GM23338 (cell line): ENCODE measurements around the gene ZNF644. TPM values are rescaled to one million over a fixed set of nuclear protein-coding genes. Genes with fewer than 3 reads are reported as not detected.
A peak's percentile ranks its signal among the peaks of the same experiment; 100 is the strongest.

Source experiments
- ATAC-seq: fragments of 200-7000 bp; cut with Tn5 transposase; 3 replicates; pipeline ENCODE4 v1.9.1; 2020
- DNase-seq: peaks from one replicate; pipeline ENCODE4 v3.0.0-alpha.2; 2015; ENCODE audit warnings: low spot score
- H2AFZ ChIP-seq: fragments of 200-600 bp; sonication (generic); 2 replicates; pipeline ENCODE4 v1.8.0; 2016; ENCODE audit warnings: antibody characterized with exemption, mild to moderate bottlenecking, moderate library complexity
- H3F3A ChIP-seq: fragments of 200-600 bp; sonication (generic); replicated peaks from 2 replicates; pipeline ENCODE4 v1.8.0; 2017; ENCODE audit warnings: antibody characterized with exemption, mixed run types, low read depth
- H3K27ac ChIP-seq: fragments of 200-600 bp; sonication (generic); 2 replicates; pipeline ENCODE4 v1.6.1; 2016; ENCODE audit warnings: low read depth
- H3K27me3 ChIP-seq: fragments of 200-600 bp; sonication (generic); 2 replicates; pipeline ENCODE4 v1.8.0; 2016; ENCODE audit warnings: mild to moderate bottlenecking, mixed run types, moderate library complexity; ENCODE audit not compliant: insufficient read depth
- H3K36me3 ChIP-seq: fragments of 200-600 bp; sonication (generic); 2 replicates; pipeline ENCODE4 v1.8.0; 2016; ENCODE audit warnings: mild to moderate bottlenecking; ENCODE audit not compliant: insufficient read depth
- H3K4me1 ChIP-seq: fragments of 200-600 bp; sonication (generic); 2 replicates; pipeline ENCODE4 v1.8.0; 2016; ENCODE audit warnings: mild to moderate bottlenecking, moderate library complexity; ENCODE audit not compliant: insufficient read depth
- H3K4me2 ChIP-seq: fragments of 200-600 bp; sonication (generic); 2 replicates; pipeline ENCODE4 v1.7.1; 2017; ENCODE audit warnings: mixed run types
- H3K4me3 ChIP-seq: fragments of 200-600 bp; sonication (generic); 2 replicates; pipeline ENCODE4 v1.6.1; 2016; ENCODE audit warnings: mixed run types
- H3K79me2 ChIP-seq: fragments of 200-600 bp; sonication (generic); replicated peaks from 2 replicates; pipeline ENCODE4 v1.8.0; 2017; ENCODE audit warnings: mild to moderate bottlenecking; ENCODE audit not compliant: insufficient read depth
- H3K9me2 ChIP-seq: fragments of 200-600 bp; sonication (generic); 2 replicates; pipeline ENCODE4 v1.8.0; 2017; ENCODE audit not compliant: insufficient read depth
- H4K20me1 ChIP-seq: fragments of 200-600 bp; sonication (generic); replicated peaks from 2 replicates; pipeline ENCODE4 v1.8.0; 2017; ENCODE audit warnings: mild to moderate bottlenecking; ENCODE audit not compliant: insufficient read depth
- H3K27ac Mint-ChIP-seq: 2 replicates; pipeline ENCODE4 v1.8.0; 2020; ENCODE audit warnings: inconsistent platforms, mild to moderate bottlenecking, moderate library complexity, mixed read lengths
- H3K27me3 Mint-ChIP-seq: 3 replicates; pipeline ENCODE4 v1.8.0; 2022; ENCODE audit warnings: low read depth, mild to moderate bottlenecking, moderate library complexity, mixed read lengths, inconsistent platforms; ENCODE audit not compliant: insufficient read depth, poor library complexity
- H3K36me3 Mint-ChIP-seq: 3 replicates; pipeline ENCODE4 v1.8.0; 2021; ENCODE audit warnings: low read depth, mild to moderate bottlenecking, inconsistent platforms, moderate library complexity, mixed read lengths
- H3K4me1 Mint-ChIP-seq: 3 replicates; pipeline ENCODE4 v1.8.0; 2020; ENCODE audit warnings: mild to moderate bottlenecking, inconsistent platforms, mixed read lengths
- H3K4me3 Mint-ChIP-seq: 3 replicates; pipeline ENCODE4 v1.8.0; 2021; ENCODE audit warnings: moderate library complexity, mild to moderate bottlenecking, inconsistent platforms, mixed read lengths
- H3K9me3 Mint-ChIP-seq: 3 replicates; pipeline ENCODE4 v1.8.0; 2020; ENCODE audit warnings: moderate library complexity, mild to moderate bottlenecking, inconsistent platforms, mixed read lengths
- CREB1 ChIP-seq: fragments of 250-450 bp; sonication (Bioruptor Pico); IDR thresholded peaks from 2 replicates; pipeline ENCODE4 v1.5.0; 2020; ENCODE audit warnings: low read depth, mild to moderate bottlenecking, moderate library complexity
- EZH2phosphoT487 ChIP-seq: fragments of 200-600 bp; sonication (generic); IDR thresholded peaks from one replicate; pipeline ENCODE4 v1.8.1; 2018; ENCODE audit warnings: antibody characterized with exemption; ENCODE audit not compliant: unreplicated experiment
- JUNB ChIP-seq: IDR thresholded peaks from one replicate; pipeline ENCODE4 v1.6.1; 2016; ENCODE audit warnings: antibody characterized with exemption; ENCODE audit not compliant: unreplicated experiment
- NANOG ChIP-seq: IDR thresholded peaks from 2 replicates; pipeline ENCODE4 v1.6.1; 2016; ENCODE audit warnings: antibody characterized with exemption, borderline replicate concordance
- POLR2AphosphoS5 ChIP-seq: IDR thresholded peaks from 2 replicates; pipeline ENCODE4 v1.6.1; 2016; ENCODE audit warnings: antibody characterized with exemption, low read depth
- STAT1 ChIP-seq: IDR thresholded peaks from one replicate; pipeline ENCODE4 v1.6.1; 2016; ENCODE audit warnings: antibody characterized with exemption; ENCODE audit not compliant: unreplicated experiment
- polyA plus RNA-seq: library from polyadenylated mRNA; unstranded; fragments of >200 nt; fragmentation: Nextera tagmentation; extraction: Ambion mirVana; gene quantifications from 2 replicates; pipeline ENCODE4 v1.2.1, GENCODE V29; 2016
- total RNA-seq: library from RNA; depleted of rRNA; stranded (reverse); fragments of >200 nt; shearing (Covaris generic); gene quantifications from 2 replicates; pipeline ENCODE4 v1.2.3, GENCODE V29; 2014
- TF ChIP-seq, protein P1 (sequence below), 2 experiments: fragments of 200-600 bp in 1 of 2; sonication (generic) in 1 of 2; conservative IDR thresholded peaks; 2 replicates each; pipeline versions ENCODE4 v1.5.1 to v1.6.1; 2016 to 2017; ENCODE audit warnings: antibody characterized with exemption in 2 of 2, low read depth in 2 of 2, mild to moderate bottlenecking in 2 of 2, moderate library complexity in 1 of 2
- TF ChIP-seq, protein P2 (sequence below): IDR thresholded peaks from one replicate; pipeline ENCODE4 v1.6.1; 2018; ENCODE audit warnings: antibody characterized with exemption; ENCODE audit not compliant: unreplicated experiment

The ZNF644 gene
- total and polyA plus RNA-seq, 2 experiments from 2014 or later = 101 to 103 TPM

DNA sequence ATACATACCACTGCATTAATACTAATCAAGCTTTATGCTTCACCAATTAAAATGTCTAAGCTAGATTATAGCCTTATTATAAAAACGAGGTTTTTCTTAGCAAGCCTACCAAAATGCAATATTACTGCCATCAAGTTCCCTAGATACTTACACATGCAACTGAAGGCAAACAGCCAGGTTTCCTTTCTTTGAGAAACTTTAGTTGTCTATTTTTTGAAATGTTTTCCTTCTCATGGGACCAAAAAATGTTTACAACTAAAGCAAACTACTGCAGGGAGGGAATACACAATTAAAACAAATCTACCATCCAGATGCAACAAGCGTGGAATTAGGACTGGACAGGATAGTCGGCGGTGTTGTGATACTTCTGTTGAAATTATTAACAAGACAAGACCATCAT, 1.3 kb downstream of the ZNF644 start:
- Mint-ChIP-seq H3K9me3 (peaks cover 20% of the 10 kb centered on the region), H3K27me3 (peaks cover 22% of the 10 kb centered on the region)
- TF ChIP-seq STAT1 = no peak

DNA sequence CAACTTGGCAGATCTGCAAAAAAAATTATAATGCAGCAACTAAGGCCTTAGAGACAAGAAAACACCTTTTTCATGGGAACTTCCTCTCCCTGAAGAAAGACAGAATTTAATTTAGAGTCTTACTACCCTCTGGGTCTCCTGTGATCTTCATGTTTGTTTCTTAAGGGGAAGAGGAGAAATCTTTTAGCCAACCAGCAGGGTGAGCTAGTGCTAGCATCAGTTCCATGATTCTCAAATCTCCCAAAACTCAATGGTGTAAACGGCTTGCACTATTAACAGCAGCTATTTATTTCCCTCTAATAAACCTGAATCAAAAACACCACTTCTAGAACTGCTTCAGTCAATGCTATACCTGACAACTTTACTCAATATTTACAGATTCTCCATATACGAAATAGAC, 3.8 kb downstream of the ZNF644 start:
- Histone ChIP-seq H3K27ac (0 out of 2 replicates have a peak overlapping the region, but pooled peaks have one; percentile 8), H3K4me3 (0 out of 2 replicates have a peak overlapping the region, but pooled peaks have one; percentile 71), H3K79me2 (peaks cover 82% of the 10 kb centered on the region), H3K4me1 (peaks cover 53% of the 10 kb centered on the region), H3K4me2 (no peak overlapping the region), H3K36me3 (peaks cover 5% of the 10 kb centered on the region; the same call in 1 of the 2 replicates), H3K27me3 (no peaks in the 10 kb centered on the region), H3K9me2 (no peaks in the 10 kb centered on the region), H3F3A (peaks cover 8% of the 10 kb centered on the region; the same call in 1 of the 2 replicates), H2AFZ (no peak overlapping the region), H4K20me1 (peaks cover 22% of the 10 kb centered on the region; the same call in 1 of the 2 replicates)
- Mint-ChIP-seq H3K9me3 (peaks cover 20% of the 10 kb centered on the region), H3K4me3 (peak overlapping the region; percentile 40), H3K4me1 (peaks cover 51% of the 10 kb centered on the region), H3K27ac (no peak overlapping the region), H3K36me3 (peaks cover 45% of the 10 kb centered on the region), H3K27me3 (peaks cover 22% of the 10 kb centered on the region)
- TF ChIP-seq, protein P1, sequence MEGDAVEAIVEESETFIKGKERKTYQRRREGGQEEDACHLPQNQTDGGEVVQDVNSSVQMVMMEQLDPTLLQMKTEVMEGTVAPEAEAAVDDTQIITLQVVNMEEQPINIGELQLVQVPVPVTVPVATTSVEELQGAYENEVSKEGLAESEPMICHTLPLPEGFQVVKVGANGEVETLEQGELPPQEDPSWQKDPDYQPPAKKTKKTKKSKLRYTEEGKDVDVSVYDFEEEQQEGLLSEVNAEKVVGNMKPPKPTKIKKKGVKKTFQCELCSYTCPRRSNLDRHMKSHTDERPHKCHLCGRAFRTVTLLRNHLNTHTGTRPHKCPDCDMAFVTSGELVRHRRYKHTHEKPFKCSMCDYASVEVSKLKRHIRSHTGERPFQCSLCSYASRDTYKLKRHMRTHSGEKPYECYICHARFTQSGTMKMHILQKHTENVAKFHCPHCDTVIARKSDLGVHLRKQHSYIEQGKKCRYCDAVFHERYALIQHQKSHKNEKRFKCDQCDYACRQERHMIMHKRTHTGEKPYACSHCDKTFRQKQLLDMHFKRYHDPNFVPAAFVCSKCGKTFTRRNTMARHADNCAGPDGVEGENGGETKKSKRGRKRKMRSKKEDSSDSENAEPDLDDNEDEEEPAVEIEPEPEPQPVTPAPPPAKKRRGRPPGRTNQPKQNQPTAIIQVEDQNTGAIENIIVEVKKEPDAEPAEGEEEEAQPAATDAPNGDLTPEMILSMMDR (conservative IDR thresholded peaks at IDR 0.05; ENCODE audit: low read depth in 2 of 2) = peak; percentile 48 to 55
- no peak for TF ChIP-seq CREB1 (CRISPR knock-in tag)
- no peak for ATAC-seq
- DNase-seq = peak; percentile 57

More for the DNA sequence above, 1.3 kb downstream of the ZNF644 start:
- no peaks in the 10 kb centered on the region for H3K27me3 ChIP-seq
- peak overlapping the region; percentile 80 for H3K4me2 ChIP-seq
- DNase-seq (no peak), ATAC-seq (no peak)
- peaks cover 42% of the 10 kb centered on the region for H3K4me1 Mint-ChIP-seq
- peaks cover 5% of the 10 kb centered on the region; the same call in 1 of the 2 replicates for H3K36me3 ChIP-seq
- H3K79me2 ChIP-seq = peaks cover 58% of the 10 kb centered on the region
- no peak overlapping the region for H2AFZ ChIP-seq
- H3K36me3 Mint-ChIP-seq = peaks cover 45% of the 10 kb centered on the region
- no peaks in the 10 kb centered on the region for H3K9me2 ChIP-seq
- peaks cover 8% of the 10 kb centered on the region; the same call in 1 of the 2 replicates for H3F3A ChIP-seq
- H3K4me3 Mint-ChIP-seq = peak overlapping the region; percentile 98
- H3K4me1 ChIP-seq = peaks cover 36% of the 10 kb centered on the region
- peak overlapping the region; percentile 71 for H3K4me3 ChIP-seq
- H3K27ac Mint-ChIP-seq = peak overlapping the region; percentile 100
- peak overlapping the region; percentile 99 for H3K27ac ChIP-seq
- 0 out of 2 replicates have a peak, but pooled peaks cover 8% of the 10 kb centered on the region for H4K20me1 ChIP-seq

DNA sequence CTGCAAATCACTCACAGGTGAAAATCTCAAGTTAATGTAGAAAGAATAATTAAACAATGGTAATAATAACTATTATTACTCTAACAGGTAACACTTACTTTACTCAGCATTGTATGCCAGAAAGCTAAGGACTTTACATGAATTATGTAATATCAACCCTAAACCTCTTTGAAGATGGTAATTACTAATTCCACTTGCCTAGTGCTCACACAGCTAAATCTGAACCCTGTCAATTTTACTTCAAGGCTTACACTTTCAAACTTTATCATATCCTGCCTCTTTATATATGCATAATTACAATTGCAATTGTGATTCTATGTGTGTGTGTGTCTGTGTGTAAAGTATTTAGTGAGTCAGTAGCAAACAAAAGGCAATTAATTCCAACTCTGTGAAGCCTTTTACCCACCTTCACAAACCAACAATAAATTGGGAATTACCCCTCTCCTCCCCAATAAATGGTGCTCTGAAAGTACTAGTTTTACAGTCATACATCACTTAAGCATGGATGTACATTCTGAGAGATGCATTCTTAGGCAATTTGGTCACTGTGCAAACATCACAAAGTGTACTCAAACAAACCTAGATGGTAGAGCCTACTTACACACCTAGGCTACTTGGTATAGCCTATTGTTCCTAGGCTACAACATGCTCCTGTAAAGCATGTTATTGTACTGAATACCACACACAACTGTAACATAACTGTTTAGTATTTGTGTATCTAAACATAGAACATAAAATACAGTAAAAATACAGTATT, 5.9 kb downstream of the ZNF644 start:
- Histone ChIP-seq H3K27me3 (no peaks in the 10 kb centered on the region), H3K9me2 (no peaks in the 10 kb centered on the region), H3K4me1 (peaks cover 72% of the 10 kb centered on the region), H3K4me2 (peak overlapping the region; percentile 42), H3K4me3 (peak overlapping the region; percentile 15; the same call in 1 of the 2 replicates), H3K27ac (no peak overlapping the region), H3K79me2 (peaks cover 100% of the 10 kb centered on the region), H3K36me3 (peaks cover 5% of the 10 kb centered on the region; the same call in 1 of the 2 replicates), H2AFZ (no peak overlapping the region), H3F3A (peaks cover 6% of the 10 kb centered on the region; the same call in 1 of the 2 replicates), H4K20me1 (peaks cover 33% of the 10 kb centered on the region; the same call in 1 of the 2 replicates)
- Mint-ChIP-seq H3K9me3 (peaks cover 19% of the 10 kb centered on the region), H3K27ac (peak overlapping the region; percentile 59; the same call in 1 of the 2 replicates), H3K4me3 (peak overlapping the region; percentile 58; the same call in 2 of the 3 replicates), H3K4me1 (peaks cover 61% of the 10 kb centered on the region), H3K36me3 (peaks cover 42% of the 10 kb centered on the region), H3K27me3 (peaks cover 14% of the 10 kb centered on the region)
- no peak for DNase-seq
- ATAC-seq = no peak
- no peak for TF ChIP-seq NANOG
- no peak for TF ChIP-seq JUNB
- no peak for TF ChIP-seq EZH2phosphoT487
- TF ChIP-seq, protein P2, sequence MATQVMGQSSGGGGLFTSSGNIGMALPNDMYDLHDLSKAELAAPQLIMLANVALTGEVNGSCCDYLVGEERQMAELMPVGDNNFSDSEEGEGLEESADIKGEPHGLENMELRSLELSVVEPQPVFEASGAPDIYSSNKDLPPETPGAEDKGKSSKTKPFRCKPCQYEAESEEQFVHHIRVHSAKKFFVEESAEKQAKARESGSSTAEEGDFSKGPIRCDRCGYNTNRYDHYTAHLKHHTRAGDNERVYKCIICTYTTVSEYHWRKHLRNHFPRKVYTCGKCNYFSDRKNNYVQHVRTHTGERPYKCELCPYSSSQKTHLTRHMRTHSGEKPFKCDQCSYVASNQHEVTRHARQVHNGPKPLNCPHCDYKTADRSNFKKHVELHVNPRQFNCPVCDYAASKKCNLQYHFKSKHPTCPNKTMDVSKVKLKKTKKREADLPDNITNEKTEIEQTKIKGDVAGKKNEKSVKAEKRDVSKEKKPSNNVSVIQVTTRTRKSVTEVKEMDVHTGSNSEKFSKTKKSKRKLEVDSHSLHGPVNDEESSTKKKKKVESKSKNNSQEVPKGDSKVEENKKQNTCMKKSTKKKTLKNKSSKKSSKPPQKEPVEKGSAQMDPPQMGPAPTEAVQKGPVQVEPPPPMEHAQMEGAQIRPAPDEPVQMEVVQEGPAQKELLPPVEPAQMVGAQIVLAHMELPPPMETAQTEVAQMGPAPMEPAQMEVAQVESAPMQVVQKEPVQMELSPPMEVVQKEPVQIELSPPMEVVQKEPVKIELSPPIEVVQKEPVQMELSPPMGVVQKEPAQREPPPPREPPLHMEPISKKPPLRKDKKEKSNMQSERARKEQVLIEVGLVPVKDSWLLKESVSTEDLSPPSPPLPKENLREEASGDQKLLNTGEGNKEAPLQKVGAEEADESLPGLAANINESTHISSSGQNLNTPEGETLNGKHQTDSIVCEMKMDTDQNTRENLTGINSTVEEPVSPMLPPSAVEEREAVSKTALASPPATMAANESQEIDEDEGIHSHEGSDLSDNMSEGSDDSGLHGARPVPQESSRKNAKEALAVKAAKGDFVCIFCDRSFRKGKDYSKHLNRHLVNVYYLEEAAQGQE = no peak
- no peak for TF ChIP-seq POLR2AphosphoS5
- no peak for TF ChIP-seq CREB1 (CRISPR knock-in tag)
